Activated CD4-positive, alpha-beta T cell treated with anti-CD3 and anti-CD28 coated beads for 1 hour (primary cell): ENCODE results near the gene ABLIM2.

ENCODE experiments used
- DNase-seq: peaks from one replicate; pipeline ENCODE4 v3.0.0-alpha.2; 2020

Gene ABLIM2

GRCh38 chr4:8019396-8020365 lies 138.9 kb downstream of the ABLIM2 start:
- DNase-seq = no peak

GRCh38 chr4:8016527-8016926 lies 142.1 kb downstream of the ABLIM2 start:
- no peak for DNase-seq

GRCh38 chr4:8015512-8015911 lies 143.1 kb downstream of the ABLIM2 start:
- no peak for DNase-seq

GRCh38 chr4:8013976-8014726 lies 144.5 kb downstream of the ABLIM2 start:
- DNase-seq = no peak

- DNase-seq = no peak
These were observed 146.1 kb downstream of the ABLIM2 start for GRCh38 chr4:8012517-8012916.

- no peak for DNase-seq
These were observed 148.0 kb downstream of the ABLIM2 start for GRCh38 chr4:8010618-8011017.

GRCh38 chr4:8009710-8010511 lies 148.7 kb downstream of the ABLIM2 start:
- DNase-seq = no peak

GRCh38 chr4:8009097-8009496 lies 149.5 kb downstream of the ABLIM2 start:
- DNase-seq = no peak

GRCh38 chr4:8008391-8008790 lies 150.2 kb downstream of the ABLIM2 start:
- DNase-seq = no peak

GRCh38 chr4:8007581-8007980 lies 151.0 kb downstream of the ABLIM2 start:
- no peak for DNase-seq

- no peak for DNase-seq
These were observed 152.1 kb downstream of the ABLIM2 start for GRCh38 chr4:8006471-8006870.

GRCh38 chr4:8005814-8006215 lies 152.8 kb downstream of the ABLIM2 start:
- DNase-seq = no peak

GRCh38 chr4:8005033-8005808 lies 153.4 kb downstream of the ABLIM2 start:
- DNase-seq = no peak

- no peak for DNase-seq
These were observed 154.5 kb downstream of the ABLIM2 start for GRCh38 chr4:8004066-8004465.

GRCh38 chr4:8002525-8003309 lies 155.9 kb downstream of the ABLIM2 start:
- no peak for DNase-seq

GRCh38 chr4:8001564-8002355 lies 156.9 kb downstream of the ABLIM2 start:
- no peak for DNase-seq

GRCh38 chr4:8000721-8001491 lies 157.7 kb downstream of the ABLIM2 start:
- no peak for DNase-seq

GRCh38 chr4:8000247-8000646 lies 158.4 kb downstream of the ABLIM2 start:
- DNase-seq = no peak

- no peak for DNase-seq
These were observed 158.9 kb downstream of the ABLIM2 start for GRCh38 chr4:7999695-8000094.

GRCh38 chr4:7999279-7999678 lies 159.3 kb downstream of the ABLIM2 start:
- DNase-seq = no peak
